Bronchial epithelial cell (primary cell): ENCODE results near the gene NLE1. TPM values are rescaled to one million over a fixed set of nuclear protein-coding genes. Genes with fewer than 3 reads are reported as not detected.
A peak's percentile ranks its signal among the peaks of the same experiment; 100 is the strongest.

ENCODE experiments used
- DNase-seq: peaks from one replicate; pipeline ENCODE4 v3.0.0-alpha.2; 2010; ENCODE audit warnings: low read depth
- FAIRE-seq: peaks from 2 replicates; lab custom pipeline; 2011; peaks lifted over from hg19 to GRCh38; lab: Jason Lieb, UNC
- H3K27me3 ChIP-seq: 2 replicates; pipeline ENCODE4 v1.5.1; 2011; ENCODE audit warnings: low read length; ENCODE audit not compliant: control insufficient read depth, insufficient read depth
- H3K36me3 ChIP-seq: 2 replicates; pipeline ENCODE4 v1.5.1; 2011; ENCODE audit warnings: low read length; ENCODE audit not compliant: control insufficient read depth, insufficient read depth
- H3K4me3 ChIP-seq: 2 replicates; pipeline ENCODE4 v1.5.1; 2011; ENCODE audit warnings: mild to moderate bottlenecking, low read depth, low read length, control low read depth
- total RNA-seq: library from RNA; depleted of rRNA; stranded (reverse); fragments of >200 nt; gene quantifications from 2 replicates; pipeline ENCODE4 v1.2.1, GENCODE V29; 2014
- TF ChIP-seq, protein P1 (sequence below): IDR thresholded peaks from 2 replicates; pipeline ENCODE4 v1.5.1; 2011; ENCODE audit warnings: mild to moderate bottlenecking, moderate library complexity, low read length, control low read depth, inconsistent platforms; ENCODE audit not compliant: insufficient read depth, severe bottlenecking

The NLE1 gene
- total RNA-seq, 1 donor from 2014 or later, result 32.4 TPM

DNA sequence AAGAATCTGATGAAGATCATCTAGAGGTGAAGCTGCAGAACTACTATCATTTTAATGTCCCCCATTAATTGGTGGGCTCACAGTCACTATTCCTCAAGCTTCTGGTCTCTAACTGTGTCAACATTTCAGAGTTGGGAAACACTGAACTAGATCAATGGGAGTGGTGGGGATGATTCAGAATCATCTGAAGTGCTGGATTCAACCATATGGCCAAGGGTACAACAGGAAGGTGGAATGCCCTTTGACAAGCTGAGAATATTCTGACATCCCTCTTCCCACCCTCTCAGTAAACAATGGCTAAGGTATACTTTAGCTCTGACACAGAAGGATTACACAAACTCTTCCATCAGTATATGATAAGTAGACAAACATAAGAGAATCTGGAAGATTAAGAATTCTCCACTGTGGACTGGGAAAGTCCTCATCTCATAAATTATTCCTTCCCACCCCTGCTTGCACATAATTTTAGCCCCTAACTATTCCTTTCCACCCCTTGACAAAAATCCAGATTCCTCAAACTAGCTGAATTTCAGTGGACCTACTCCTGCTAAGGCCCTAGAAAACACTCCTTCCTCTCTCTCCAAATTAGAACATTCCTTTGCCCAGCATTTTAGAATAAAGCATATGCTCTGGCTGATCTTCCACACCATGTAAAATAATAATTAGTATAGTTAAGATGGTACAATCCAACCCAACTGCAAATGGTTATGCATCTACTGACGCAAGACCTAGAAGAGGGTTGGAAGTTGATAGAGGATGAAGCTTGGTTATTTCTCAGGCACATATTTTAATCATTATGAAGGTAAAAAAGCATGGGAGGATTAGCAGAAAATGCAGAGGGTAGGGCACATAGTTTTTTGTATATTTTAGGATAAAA is 62.3 kb downstream of the NLE1 start:
- TF ChIP-seq, protein P1, sequence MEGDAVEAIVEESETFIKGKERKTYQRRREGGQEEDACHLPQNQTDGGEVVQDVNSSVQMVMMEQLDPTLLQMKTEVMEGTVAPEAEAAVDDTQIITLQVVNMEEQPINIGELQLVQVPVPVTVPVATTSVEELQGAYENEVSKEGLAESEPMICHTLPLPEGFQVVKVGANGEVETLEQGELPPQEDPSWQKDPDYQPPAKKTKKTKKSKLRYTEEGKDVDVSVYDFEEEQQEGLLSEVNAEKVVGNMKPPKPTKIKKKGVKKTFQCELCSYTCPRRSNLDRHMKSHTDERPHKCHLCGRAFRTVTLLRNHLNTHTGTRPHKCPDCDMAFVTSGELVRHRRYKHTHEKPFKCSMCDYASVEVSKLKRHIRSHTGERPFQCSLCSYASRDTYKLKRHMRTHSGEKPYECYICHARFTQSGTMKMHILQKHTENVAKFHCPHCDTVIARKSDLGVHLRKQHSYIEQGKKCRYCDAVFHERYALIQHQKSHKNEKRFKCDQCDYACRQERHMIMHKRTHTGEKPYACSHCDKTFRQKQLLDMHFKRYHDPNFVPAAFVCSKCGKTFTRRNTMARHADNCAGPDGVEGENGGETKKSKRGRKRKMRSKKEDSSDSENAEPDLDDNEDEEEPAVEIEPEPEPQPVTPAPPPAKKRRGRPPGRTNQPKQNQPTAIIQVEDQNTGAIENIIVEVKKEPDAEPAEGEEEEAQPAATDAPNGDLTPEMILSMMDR, result no peak
- no peaks in the 10 kb centered on the region for H3K36me3 ChIP-seq
- DNase-seq (peak; percentile 95), FAIRE-seq (peak; percentile 77)
- H3K27me3 ChIP-seq, result no peaks in the 10 kb centered on the region
- no peak overlapping the region for H3K4me3 ChIP-seq

Other genes with a start within 250 kb of the NLE1 start
- 0.51 and 0.79 TPM in 2 replicates for gene CCT6B, start 180.8 kb downstream of the NLE1 start, total RNA-seq
- 15.3 and 16.9 TPM in 2 replicates for gene ZNF830, start 180.8 kb downstream of the NLE1 start, total RNA-seq
- 39.5 and 44.8 TPM in 2 replicates for gene LIG3, start 161.8 kb downstream of the NLE1 start, total RNA-seq
- gene RFFL, start 78.6 kb downstream of the NLE1 start, total RNA-seq, result 8.4 and 20.1 TPM in 2 replicates
- 1.4 and 2.4 TPM in 2 replicates for gene RAD51D, start 22.4 kb downstream of the NLE1 start, total RNA-seq
- not detected in 2 replicates for gene FNDC8, start 20.7 kb downstream of the NLE1 start, total RNA-seq
- not detected in 2 replicates for gene UNC45B, start 5.5 kb upstream of the NLE1 start, total RNA-seq
- not detected in 2 replicates for gene SLC35G3, start 52.1 kb upstream of the NLE1 start, total RNA-seq
- 104 and 112 TPM in 2 replicates for gene SLFN5, start 100.8 kb upstream of the NLE1 start, total RNA-seq
- 3.8 and 6.1 TPM in 2 replicates for gene SLFN11, start 231.3 kb upstream of the NLE1 start, total RNA-seq